Pons (tissue), 1 donor: ENCODE results near the gene THRAP3.
"Not testable (repeated sequence)": the region's sequence is repeated elsewhere in the genome, so short reads cannot be mapped to it uniquely, and the experiment has no call there.

Experiments used
- DNase-seq: peaks from one replicate; pipeline ENCODE4 v3.0.0-alpha.2; 2016; ENCODE audit warnings: low spot score

The THRAP3 gene, protein sequence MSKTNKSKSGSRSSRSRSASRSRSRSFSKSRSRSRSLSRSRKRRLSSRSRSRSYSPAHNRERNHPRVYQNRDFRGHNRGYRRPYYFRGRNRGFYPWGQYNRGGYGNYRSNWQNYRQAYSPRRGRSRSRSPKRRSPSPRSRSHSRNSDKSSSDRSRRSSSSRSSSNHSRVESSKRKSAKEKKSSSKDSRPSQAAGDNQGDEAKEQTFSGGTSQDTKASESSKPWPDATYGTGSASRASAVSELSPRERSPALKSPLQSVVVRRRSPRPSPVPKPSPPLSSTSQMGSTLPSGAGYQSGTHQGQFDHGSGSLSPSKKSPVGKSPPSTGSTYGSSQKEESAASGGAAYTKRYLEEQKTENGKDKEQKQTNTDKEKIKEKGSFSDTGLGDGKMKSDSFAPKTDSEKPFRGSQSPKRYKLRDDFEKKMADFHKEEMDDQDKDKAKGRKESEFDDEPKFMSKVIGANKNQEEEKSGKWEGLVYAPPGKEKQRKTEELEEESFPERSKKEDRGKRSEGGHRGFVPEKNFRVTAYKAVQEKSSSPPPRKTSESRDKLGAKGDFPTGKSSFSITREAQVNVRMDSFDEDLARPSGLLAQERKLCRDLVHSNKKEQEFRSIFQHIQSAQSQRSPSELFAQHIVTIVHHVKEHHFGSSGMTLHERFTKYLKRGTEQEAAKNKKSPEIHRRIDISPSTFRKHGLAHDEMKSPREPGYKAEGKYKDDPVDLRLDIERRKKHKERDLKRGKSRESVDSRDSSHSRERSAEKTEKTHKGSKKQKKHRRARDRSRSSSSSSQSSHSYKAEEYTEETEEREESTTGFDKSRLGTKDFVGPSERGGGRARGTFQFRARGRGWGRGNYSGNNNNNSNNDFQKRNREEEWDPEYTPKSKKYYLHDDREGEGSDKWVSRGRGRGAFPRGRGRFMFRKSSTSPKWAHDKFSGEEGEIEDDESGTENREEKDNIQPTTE

DNA sequence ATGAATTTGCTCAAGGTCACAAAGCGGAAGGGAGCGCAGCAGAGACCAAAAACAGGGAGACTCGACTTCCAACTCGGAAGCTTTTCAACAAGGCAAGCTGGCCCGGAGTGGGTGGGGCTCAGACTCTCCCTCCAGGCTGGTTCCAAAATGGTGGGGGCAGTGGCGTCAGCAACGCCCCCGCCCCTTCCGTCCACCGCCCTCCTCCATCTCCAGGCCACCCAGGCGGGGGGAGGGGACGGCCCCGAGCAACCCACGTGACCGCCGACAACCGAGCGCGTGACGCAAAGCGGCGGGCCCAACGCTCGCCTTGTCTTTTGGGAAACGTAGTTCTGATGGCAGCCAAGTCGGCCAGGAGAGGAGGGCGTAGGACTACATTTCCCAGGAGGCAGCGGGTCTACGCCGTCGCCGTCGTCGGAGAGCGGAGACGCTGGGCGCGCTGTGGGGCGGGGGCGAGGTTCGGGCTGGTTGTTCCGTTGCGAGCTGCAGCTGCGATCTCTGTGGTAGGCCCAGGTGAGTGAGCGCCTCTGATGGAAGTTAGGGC is at the start of gene THRAP3:
TSS of gene THRAP3 (plus strand) at position 448 of the 541 bp plus-strand sequence. CDS start 58,121 bp downstream, outside the sequence.
- DNase-seq, result peak; percentile 99

DNA sequence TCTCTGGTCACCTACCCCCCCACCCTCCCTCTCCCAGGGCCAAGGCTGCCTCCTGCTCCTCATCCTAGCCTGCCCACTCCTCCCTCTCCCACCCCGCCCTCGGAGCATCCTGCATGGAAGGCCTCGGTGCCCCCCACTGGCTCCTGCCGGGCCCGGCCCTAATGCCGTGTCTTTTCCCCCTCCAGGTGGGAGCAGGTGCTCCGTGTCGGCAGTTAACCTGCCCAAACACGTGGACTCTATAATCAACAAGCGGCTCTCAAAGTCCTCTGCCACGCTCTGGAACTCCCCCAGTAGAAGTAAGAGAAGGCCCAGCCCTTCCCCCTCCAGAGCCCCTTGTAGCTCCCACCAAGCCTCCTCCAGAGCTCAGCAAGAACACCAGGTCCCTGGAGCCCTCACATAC is 49.5 kb upstream of the THRAP3 start:
- DNase-seq, result no peak

DNA sequence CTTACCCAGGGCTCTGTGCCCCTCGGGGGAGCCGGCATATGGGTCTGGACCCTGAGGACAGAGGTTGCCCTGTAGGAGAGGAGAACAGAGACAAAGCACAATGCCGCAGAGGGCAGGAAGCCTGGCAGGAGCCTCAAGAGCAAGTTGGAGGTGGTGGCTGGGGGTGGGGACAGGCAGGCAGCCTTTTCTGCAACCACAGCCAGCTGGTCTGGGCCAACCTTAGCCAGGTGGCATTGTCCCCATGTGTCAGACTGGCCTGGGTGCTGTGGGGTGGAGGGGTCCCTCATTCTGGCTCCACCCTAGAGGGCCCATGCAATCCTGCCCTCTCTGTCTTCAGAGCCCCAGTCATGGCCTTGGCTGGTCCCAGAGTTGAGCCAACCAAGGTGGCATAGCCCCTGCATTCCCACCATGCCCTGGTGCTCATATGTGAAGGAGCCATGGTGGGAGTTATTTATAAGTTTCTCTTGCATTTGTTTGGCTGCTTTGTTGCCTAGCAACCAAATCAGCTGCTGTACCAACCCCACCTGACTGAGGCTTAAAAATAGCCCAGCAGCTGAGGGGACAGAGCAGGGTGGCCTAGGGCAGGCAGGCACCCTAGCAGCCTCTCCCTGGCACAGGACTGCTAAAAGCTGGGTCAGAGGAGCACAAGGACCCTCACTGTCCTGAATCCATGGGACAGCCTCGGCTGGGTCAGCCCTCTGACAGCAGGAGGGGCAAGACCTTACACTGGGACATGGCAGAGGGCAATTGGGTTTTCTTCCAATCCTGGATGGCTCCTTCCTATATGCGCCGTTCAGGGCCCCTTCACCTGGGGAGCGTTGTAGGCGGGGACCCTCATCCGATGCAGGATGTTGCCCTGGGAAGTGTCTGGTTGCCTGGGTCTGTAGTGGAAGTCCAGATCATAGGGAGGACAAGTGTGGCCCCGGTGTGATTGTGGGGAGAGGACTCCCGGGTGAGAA is 48.8 kb upstream of the THRAP3 start:
- no peak for DNase-seq

DNA sequence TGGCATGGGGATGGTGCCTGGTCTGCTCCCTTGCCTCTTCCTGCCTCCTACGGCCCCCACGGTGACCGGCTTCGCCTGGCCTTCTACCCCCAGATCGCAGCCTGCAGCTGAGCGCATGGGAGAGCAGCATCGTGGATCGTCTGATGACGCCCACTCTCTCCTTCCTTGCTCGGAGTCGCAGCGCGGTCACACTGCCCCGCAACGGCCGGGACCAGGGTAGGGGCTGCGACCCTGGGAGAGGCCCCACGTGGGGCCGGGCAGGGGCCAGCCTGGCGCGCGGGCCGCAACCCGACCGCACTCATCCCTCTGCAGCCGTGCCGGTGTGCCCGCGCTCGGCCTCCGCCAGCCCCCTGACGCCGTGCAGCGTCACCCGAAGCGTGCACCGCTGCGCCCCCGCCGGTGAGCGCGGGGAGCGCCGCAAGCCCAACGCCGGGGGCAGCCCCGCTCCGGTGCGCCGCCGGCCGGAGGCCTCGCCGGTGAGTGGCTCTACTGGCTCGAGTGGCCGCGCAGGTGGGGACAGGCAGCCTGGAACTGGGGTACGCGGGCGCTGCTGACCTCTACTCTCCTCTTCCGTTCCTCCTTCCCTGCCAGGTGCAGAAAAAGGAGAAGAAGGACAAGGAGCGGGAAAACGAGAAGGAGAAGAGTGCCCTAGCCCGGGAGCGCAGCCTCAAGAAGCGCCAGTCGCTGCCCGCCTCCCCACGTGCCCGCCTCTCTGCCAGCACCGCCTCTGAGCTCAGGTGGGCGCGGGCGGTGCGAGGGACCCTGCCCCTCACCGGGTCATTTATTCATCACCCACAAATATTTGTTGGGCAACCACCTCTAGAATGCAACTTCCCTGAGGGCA is 47.9 kb upstream of the THRAP3 start:
- DNase-seq, result no peak

DNA sequence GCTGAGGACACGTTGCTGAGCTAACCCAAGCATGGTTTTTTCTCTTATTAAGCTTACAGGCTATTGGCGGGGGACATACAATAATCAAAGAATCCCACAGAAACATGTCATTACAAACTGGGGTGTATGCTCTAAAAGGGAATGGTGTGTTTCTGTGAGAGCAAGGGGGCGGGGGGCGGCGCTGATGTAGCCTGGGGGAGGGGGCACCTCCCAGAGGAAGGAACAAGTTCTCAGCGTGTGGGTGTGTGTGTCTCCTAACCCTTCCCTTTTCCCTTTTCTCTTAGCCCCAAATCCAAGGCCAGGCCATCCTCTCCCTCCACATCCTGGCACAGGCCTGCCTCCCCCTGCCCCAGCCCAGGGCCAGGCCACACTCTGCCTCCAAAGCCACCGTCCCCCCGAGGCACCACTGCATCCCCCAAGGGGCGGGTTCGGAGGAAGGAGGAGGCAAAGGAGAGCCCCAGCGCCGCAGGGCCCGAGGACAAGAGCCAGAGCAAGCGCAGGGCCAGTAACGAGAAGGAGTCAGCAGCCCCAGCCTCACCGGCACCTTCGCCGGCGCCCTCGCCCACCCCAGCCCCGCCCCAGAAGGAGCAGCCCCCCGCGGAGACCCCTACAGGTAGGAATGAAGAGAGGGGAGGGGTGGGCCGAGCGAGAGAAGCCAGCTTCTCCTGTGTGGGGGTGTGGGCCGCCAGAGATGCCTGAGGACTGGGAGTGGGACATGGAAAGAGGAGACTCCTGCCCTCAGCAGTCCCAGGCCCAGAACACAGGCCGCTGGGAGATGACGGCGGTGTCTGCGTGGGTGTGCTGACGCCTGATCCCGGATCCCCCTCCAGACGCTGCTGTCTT is 46.4 kb upstream of the THRAP3 start:
- no peak for DNase-seq

DNA sequence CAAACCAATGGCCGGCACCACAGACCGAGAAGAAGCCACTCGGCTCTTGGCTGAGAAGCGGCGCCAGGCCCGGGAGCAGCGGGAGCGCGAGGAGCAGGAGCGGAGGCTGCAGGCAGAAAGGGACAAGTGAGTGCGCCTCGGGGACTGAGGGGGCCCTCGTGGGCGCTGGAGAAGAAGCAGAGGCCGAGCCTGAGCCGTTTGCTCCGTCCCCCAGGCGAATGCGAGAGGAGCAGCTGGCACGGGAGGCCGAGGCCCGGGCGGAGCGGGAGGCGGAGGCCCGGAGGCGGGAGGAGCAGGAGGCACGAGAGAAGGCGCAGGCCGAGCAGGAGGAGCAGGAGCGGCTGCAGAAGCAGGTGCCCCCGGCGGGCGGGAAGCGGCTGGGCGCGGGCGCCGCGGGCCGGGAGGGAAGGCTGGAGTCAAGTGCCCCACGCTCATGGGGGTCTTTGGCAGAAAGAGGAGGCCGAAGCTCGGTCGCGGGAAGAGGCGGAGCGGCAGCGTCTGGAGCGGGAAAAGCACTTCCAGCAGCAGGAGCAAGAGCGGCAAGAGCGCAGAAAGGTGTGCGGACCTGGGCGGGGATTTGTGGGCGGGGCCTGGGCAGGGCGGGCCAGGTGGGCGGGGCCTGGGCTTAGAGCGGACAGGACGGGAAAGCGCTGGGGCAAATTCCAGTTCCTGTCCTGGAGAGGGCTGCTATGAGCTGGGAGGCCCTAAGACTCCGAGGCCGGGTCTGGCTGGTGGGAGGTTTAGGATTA is 45.6 kb upstream of the THRAP3 start:
- DNase-seq, result no peak

DNA sequence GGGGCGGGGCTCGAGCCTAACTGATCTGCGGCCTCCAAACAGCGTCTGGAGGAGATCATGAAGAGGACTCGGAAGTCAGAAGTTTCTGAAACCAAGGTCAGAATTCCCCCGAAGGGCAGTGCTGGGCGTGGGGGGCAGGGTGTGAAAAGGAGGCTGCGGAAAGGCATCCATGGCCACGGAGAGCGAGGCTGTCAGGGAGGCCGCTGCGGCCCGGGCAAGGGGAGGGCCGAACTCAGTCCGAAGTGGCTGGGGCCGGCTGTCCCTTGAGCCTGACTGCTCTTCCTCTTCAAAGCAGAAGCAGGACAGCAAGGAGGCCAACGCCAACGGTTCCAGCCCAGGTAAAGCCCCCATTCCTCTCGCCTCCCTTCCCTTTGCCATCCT is 45.0 kb upstream of the THRAP3 start:
- no peak for DNase-seq

DNA sequence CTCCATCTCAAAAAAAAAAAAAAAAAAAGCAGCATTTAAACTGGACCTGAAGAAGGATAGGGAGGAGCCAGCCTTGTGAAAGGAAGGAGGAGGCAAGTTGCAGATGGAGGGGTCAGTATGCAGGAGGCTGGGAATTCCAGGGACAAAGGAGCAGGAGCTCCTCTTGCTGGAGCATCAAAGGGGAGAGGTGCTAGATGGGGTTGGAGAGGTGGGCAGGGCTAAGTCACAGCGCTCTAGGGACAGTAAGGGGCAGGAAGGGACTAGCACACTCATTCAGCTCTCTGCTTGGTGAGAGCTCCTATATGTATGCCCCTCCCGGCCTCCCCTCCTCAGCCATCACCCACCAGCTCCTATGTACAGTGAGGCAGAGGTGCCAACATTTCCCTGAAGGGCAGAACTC is 41.5 kb upstream of the THRAP3 start:
- DNase-seq, result no peak

DNA sequence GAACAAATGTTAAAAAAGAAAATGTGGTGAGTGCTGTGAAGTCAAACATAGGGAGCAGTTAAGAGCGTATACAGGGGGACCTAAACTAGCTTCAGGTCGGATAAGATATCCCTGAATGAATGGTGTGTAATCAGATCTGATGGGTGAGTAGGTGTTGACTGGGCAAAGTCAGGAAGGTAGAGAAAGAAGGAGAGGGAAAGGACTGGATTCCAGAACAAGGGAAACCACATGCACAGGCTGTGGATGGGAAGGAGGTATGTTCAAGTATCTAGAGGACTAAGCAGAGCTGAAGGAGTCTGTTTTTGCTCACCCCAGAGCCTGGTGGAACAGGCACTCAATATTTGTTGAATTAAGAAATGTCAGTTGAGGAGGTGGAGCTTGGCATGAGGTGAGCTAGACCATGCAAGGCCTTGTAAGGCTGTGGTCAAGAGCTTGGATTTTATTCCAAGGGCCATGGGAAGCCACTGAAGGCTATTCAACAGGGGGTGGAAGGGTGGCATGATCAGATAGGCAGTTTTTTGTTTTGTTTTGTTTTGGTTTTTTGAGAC is 40.9 kb upstream of the THRAP3 start:
- no peak for DNase-seq

DNA sequence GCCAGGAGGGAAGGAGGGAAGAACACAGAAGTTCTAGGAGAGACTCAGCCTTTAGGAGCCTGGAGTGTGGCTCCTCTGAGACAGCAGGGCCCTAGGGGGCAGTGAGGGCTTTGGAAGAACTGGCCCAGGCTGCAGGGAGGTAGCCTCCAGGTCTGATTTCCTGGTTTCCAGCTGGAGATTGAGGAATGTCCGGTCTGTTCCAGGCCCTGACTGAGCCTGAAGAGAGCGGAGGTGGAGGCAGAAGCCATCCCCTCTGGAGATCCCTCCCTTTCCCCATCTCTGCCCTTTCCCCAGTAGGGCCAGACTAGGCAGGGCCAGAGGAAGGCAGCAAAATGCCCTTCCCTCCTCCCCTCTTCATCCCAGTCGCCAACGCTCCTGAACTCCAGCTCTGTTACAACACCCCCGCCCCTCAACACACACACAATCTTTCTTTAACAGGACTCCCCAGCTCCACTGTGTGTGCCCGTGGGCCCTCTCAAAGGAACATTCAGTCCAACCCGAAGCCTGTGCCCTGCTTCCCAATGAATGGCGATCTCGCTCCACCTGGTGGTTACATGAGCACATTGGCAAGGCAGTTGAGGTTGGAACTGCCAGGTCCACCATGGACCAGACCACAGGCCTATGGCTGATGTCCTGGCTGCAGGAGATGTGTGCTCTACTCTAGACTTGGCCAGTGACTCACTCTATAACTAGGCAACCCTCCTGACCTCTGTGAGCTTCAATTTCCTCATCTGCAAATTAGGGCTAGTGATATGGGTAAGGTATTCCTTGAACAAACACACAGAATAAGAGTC is 36.2 kb upstream of the THRAP3 start:
- peak; percentile 96 for DNase-seq

DNA sequence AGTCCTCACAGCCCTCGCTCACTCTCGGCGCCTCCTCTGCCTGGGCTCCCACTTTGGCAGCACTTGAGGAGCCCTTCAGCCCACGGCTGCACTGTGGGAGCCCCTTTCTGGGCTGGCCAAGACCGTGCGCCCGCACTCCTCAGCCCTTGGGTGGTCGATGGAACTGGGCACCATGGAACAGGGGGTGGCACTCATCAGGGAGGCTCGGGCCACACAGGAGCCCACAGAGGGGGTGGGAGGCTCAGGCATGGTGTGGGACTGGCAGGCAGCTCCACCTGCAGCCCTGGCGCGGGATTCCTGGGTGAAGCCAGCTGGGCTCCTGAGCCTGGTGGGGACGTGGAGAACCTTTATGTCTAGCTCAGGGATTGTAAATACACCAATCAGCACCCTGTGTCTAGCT is 27.4 kb upstream of the THRAP3 start:
- not testable (repeated sequence) for DNase-seq

DNA sequence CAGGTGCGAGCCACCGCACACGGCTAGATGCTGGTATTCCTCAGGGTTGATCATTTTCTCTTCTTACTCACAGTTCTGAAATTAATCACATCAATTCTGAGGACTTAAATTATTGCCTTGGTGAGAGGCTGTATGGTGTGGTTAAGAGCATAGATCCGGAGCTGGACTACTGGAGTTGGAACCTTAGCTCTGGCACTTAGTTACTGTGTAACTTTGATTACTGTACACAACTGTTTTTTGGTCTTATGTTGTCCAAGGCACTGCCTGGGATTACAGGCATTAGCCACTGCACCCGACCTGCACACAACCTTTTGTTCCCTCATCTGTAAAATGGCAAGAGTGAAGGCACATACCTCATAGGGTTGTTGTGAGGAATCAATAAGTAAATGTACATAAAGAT is 25.6 kb upstream of the THRAP3 start:
- DNase-seq, result no peak

DNA sequence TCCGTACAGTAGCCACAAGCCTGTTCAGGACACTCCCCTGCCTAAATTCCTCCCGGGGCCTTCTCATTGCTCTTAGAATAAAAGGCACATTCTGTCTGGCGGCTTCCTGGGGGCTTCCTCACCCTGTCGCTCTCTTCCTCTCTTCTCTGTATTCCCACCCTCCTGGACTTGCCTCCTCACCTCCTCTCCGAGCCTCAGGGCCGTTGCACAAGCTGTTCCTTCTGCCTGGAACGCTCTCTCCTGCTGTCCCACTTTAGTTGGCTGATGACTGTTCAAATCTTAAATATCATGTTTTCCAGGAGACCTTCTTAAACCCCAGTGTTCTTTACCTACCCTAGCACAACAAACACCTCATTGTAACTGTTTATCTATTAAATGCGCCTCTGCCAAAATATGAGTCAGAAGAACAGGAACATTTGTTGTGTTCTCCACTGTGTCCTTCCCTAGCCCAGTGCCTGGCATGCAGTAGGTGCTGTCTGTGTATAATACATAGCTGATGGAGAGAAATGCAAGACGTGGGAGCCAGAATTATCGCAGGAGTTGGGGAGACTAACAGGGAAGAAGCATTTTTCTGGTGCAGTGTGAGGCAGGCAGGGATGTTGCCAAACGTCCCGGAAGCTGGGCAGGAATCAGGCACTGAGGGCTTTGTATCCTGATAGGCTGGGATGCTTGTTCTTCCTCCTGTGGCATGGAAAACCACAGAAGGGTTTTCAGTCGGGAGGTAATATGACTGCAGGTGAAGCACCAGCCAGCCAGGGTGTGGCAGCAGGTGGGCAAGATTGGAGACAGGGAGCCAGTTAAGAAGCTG is 24.1 kb upstream of the THRAP3 start:
- peak; percentile 51 for DNase-seq

DNA sequence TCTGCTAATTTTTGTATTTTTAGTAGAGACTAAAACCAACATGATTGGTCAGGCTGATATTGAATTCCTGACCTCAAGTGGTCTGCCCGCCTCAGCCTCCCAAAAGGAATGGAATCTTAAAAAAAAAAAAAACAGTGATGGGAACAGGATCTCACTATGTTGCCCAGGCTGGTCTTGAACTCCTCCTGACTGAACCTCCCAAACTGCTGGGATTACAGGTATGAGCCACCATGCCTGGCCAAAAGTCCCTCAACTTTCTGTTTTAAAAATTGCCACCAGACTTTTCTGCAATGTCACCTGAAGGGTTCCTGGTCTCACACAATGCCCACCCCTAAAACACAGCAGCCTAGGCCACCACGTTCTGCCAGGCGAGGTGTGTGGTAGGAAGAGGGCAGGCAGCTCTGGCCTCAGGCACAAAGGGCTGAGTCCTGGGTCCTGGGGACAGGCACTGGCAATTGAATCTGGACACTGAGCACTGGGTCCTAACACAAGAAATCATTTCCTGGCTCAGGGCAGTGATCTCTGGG is 21.2 kb upstream of the THRAP3 start:
- no peak for DNase-seq

DNA sequence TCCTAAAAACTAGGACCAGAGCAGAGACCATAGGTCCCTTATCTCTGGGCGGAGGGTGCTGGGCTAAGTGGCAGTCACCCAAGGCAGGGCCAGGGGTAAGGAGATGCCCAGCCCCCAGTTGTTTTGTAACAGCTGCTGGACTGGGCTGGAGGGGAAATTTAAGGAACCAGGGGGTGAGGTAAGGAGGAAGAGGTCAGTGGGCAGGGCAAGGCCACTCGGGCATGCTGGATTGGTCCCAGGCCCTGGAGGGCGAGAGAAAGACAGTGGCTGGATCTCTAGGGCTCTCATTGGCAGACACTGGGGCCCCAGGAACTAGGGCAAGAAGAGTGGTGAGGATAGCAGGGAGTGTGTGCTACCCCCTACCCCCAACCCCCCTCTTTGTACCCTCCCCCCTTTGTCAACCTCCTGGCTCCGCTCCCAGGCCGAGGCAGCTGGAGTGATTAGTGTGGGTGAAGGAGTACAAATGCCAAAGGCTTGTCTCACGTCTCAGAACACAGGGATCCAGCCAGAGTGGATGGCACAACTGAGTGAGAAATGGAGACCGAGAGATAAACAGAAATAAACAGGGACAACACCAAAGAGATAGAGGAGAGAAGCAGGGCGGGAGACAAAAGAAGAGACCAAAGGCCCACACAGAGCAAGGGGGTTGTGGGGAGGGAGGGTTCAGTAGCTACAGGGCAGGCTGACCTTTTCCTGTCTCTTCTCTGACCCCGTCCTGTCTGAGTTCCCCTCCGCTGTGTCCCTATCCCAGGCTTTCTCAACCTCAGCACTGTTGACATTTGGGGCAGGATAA is 20.5 kb upstream of the THRAP3 start:
- DNase-seq, result peak; percentile 69
